GM18909 (cell line): ENCODE measurements around the gene MAGEL2.
A peak's percentile ranks its signal among the peaks of the same experiment; 100 is the strongest.

ENCODE experiments used
- ATAC-seq: cut with Tn5 transposase; IDR thresholded peaks from one replicate; pipeline ENCODE4 v1.9.1; 2021; ENCODE audit warnings: mild to moderate bottlenecking; ENCODE audit not compliant: unreplicated experiment, poor library complexity

The MAGEL2 gene

DNA sequence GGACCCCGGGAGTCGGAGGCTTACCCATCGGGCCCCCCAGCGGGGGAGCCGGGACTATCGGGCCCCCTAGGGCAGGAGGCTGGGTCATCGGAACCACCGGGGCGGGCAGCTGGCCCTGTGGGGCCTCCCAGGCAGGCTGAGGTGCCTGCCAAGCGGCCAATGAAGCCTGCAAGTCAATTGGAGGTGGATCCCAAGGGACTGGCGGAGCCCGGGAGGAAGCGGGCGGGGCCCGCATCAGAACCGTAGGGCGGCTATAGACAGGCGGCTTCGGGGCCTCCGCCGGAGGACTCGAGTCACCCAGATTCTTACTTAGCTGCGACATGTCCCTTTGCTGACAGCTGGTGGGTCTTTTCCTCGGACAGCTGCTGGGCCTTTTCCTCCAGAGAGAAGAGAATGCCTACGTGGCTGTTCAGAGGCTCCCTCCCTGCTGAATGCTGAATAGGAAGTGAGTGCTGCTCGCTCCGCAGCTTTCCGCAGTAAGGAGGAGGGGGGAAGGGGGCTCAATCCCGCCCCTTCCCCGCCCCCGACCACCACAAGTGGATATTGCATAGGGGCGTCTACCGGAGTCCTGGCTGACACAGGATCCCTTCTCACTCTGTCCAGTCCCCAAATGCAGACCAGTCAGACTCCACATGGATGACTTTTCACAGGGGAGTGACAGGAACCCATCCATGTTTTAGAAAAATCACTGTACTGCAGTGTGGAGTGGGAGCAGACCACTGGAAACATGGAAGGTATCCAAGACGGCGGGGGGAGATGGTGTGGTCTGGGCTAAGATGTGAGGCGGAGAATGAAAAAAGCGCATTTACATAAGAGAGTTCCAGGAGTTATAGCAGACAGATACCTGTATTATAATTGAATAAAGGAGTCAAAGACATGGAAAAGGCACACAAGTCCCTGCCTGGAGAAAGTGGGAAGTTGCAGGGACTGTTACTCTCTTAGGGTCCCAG, at the start of gene MAGEL2:
Gene MAGEL2 (minus strand): TSS at position 447 of the 950 bp plus-strand sequence. CDS start 125 bp downstream, at position 322.
- ATAC-seq: no peak

DNA sequence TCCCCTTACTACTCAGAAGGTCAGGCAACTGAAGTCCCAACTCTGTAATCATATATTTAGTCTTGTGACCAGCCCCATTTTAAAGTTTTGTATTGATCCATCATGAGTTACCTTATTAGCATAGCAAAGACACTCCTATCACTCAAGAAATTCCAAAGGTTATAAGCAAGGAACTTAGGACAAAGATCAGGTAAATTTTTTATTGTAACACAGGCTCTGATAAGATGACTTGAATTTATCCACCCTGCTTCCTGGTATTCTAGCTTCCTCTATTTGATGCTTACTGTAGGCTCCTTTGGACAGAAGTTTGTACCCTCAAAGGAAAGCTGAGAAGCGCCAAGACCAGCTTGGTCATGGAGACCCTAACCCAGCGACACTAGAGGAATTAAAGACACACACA, 47.6 kb upstream of the MAGEL2 start:
- ATAC-seq: no peak

DNA sequence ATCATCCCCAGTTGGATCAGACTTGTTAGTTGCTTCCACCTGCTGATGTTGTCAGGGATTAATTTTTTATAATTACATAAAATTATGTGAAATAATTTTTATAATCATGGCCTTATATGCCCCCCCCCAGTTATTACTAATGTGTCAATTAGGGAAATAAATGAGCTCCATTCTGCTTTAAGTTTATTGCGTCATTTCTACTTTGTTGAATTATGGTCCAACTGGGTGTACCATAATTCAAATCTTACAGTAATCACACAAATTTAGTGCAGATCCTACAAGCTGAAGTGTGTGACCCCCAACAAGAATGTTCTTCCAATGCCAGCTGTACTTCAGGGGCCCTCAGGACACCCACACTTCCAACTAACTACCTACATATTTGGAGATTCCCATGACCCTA, 46.9 kb upstream of the MAGEL2 start:
- ATAC-seq: no peak

DNA sequence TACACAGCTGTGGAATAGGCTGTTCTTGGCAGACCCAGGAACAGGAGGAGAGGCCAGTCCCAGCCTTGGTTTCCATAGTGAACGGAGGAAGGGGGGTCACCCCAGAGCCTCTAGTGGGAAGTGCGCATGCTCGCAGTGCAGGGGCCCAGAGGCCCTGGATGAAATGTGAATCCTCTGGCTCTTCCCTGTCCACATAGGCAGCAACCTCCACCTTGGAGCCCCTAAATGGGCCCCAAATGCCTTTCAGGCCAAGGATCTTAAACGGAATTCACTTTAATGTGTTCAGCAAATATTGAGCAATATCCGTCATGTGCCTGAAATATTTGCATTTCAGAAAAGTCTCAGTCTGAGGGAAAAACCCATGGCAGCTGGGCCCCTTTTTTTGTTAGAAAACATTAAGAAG, 42.8 kb upstream of the MAGEL2 start:
- no peak for ATAC-seq

DNA sequence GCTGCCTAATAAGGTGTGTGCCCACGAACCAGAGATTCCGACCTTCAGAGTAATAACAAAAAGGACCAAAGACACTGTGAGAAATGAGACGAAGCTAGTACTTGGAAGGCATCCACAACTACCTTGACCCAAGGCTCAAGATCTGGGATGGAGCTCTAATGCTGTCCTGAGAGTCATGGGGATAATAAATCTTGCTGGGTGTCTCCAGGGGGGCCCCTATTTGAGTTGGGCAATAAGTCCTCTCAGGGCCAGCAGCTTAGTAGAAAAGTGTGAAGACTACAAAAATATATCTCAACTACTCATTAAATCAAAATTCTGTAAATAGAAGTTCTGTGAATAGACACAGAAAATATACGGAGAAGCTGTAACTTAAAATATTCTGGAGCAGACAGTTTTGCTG, 42.3 kb upstream of the MAGEL2 start:
- no peak for ATAC-seq

DNA sequence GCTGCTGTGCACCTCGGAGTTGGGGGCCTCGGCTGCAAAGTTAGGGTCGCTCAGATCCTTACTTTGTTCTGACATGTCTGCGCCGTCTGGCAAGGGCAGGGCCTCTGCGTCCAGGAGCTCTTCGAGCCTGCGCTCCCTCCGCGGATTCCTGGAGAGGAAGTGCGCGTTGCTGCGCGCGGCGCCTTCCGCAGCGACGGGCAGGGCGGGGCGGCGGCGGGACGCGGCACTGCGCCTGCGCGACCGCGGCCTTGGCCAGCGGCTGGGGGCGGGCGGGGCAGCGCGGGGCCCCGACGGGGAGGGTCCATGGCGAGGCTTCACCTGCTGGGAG, 39.4 kb upstream of the MAGEL2 start, which contains the start of gene NDN:
Gene NDN (minus strand): TSS at position 163 of the 328 bp plus-strand sequence. CDS start 88 bp downstream, at position 75.
- ATAC-seq: no peak

DNA sequence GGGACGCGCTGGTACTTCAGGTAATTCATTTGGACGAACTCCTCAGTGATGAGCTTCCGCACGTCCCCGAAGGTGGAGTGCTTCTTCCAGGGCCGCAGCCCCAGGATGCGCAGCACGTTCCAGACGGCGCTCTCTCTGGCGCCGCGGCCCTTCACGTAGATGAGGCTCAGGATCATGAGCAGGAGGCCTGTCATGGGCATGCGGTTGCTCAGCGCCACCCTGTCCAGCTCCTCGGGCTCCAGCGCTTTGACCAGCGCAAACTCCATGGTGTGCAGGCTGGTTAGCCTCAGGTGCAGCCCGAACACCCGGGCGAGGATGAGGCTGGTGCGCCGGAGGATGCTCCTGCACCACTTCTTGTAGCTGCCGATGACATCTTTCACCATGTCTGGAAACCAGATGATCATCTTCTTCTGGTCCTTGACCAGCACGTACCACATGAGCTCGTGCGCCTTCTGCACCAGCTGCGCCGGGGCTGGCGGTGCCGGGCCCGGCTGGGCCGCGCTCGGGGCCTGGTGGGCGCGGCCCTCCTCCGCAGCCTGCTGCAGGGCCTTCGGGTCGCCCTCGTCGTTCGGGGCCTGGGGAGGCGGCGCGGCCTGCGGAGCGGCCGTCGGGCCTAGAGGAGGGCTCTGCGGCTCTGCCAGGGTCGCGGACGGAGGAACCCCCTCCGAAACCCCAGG, 38.9 kb upstream of the MAGEL2 start:
- no peak for ATAC-seq

DNA sequence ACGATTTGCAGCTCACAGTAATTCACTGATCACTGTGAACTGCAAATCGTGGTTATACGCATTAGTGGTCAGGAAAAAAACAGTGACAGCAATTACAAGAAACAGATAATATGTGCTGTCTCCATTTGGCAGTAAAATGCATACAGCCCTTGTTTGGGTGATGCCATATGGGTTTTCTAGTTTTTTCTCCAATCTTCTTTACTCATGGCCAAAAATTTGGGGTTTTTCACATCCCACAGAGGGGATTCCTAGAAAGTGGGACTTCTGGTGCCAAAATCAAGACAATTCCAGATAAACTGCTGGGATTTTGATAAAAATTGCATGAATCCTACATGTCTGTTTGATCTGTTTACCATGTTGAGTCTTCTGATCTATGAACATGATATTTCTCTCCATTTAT, 23.8 kb upstream of the MAGEL2 start:
- no peak for ATAC-seq

DNA sequence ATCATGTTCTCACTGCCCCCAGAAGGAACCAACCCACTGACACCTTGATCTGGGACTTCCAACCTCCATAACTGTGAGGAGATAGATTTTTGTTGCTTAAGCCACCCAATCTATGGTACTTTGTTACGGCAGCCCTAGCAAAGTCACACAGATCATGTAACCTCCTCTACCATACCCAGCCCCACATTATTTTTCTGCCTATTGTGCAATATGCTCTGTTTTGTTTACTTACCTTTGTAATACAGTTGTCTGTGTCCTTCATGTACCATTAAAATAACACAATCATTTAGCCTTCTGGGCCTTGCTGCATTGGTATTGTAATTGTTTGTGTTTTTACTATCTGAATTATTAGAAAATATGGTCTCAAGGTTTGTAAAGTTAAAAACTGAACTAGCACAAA, 23.3 kb upstream of the MAGEL2 start:
- ATAC-seq: no peak

DNA sequence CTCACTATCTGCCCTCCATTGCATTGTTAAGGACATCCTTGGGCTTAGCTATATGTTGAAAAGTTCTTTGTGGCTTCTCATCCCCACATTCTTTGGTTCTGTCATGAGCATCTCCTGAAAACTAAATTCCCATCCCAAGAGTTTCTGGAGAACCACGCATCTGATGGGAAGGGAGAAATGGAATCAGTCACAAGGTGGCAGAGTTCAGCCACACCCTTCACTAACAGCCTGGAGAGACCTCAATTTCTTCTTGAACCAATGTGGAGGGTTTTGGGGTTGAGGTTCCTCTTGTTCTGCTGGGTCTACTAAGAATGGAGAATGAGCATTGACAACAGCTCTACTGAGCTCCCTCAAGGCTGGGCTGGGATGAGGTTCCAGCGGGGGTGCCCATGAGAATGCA, 15.6 kb upstream of the MAGEL2 start:
- no peak for ATAC-seq

DNA sequence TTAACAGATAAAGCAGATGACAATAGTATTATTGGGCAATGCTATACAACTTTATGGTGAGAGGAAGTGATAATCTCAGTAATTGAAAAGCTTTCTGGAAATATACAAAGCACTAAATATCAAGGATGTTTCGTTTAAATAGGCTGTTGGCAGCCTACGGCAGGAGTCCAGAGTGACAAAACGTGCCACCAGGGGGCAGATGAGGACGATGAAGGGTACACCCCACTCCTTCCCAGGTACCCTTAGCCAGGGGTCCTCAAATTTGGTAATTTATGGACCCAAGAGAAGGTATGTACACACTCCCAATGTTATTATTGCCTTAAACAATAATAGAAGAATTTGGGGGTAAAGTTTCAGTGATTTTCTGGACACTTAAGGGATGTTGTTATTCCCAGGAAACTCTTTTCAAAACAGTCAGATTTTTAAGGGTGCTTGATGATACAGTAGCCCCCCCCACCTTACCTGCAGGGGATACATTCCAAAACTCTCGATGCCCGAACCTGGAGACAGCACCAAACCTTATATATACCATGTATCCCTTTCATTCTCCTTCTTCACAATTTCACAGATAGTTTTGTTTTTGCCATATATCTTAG, 1.4 kb upstream of the MAGEL2 start:
- no peak for ATAC-seq

DNA sequence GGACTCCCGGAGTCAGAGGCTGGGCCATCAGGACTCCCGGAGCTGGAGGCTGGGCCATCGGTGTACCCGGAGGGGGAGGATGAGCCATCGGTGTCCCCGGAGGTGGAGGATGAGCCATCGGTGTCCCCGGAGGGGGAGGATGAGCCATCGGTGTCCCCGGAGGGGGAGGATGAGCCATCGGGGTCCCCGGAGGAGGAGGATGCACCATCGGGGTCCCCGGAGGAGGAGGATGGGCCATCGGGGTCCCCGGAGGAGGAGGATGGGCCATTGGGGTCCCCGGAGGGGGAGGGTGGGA, 719 bp downstream of the MAGEL2 start:
- ATAC-seq: no peak

DNA sequence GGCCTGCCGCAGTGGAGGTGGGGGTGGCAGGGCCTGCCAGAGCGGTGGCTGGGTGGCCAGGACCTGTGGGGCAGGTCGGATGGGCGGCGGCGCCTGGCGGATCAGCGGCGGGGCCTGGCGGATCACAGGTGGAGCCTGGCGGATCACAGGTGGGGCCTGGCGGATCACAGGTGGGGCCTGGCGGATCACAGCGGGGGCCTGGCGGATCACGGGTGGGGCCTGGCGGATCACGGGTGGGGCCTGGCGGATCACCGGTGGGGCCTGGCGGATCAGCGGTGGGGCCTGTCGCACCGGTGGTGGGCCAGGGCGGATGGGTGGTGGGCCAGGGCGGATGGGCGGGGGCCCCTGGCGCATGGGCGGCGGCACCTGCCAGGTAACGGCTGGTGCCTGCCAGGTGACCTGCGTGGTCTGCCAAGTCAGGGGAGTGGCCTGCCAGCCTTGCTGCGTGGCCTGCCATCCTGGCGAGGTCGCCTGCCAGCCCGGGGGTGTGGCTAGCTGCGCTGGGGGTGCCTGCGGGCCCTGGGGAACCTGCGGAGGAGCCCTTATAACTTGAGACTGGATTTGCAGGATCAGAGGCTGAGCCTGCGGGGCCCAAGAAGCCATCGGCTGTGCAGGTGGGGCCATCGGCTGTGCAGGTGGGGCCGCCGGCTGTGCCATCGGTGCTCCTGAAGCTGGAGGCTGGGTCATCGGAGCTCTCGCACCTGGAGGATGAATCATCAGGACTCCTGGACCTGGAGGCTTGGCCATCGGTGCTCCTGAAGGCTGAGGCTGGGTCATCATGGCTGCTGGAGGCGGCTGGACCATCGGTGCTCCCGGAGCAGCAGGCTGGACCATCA, 1.3 kb downstream of the MAGEL2 start:
- no peak for ATAC-seq

DNA sequence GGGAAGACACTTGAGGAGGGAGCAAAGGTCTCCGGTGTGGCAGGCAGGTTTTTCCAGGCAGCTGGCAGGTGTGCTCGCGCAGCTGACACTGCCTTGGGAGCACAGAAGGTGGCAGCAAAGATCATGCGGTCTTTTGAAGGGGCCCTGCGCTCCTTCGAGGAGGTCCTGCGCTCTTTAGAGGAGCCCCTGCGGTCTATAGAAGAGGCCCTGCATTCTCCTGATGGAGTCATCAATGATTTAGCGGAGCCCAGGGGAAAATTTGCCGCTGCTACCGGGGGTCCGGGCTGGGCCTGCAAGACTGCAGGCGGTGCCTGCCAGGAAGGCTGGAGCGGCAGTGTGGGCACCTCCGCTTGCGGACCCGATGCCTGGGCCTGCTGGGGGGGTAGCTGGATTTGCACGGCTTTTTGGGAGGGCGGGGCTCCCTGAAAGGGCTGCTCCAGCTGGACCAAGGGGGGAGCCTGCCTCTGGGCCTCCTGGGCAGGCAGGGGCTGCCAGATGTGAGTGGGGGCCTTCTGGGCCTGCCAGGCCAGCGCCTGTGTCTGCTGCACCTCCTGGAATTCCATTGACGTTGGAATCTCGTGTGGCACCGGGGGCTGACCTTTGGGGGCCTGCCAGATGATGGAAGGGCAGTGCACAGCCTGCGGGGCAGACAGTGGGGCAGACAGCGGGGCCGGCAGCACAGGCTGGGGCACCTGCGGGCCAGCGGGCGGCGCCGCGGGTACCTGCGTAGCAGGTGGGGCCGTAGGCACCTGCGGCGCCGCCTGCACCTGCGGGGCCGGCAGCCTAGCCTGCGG, 2.1 kb downstream of the MAGEL2 start:
- ATAC-seq: no peak

DNA sequence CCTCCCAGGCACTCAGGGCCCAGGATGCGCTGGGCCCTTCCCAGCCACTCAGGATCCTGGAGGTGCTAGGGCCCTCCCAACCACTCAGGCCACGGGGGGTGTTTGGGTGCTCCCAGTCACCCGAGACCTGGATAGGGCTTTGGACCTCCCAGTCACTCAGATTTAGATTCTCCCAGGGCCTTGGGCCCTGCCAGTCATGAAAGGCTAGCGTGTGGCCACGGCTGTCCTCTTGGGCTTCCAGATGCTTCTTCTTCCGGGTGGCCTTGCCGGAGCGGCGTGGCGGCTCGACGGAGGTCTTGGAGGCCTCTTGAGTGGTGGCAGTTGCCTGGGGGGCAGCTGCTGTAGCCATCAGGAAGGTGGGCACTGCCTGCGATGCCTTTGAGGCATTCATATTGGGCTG, 2.8 kb downstream of the MAGEL2 start:
- ATAC-seq: no peak

DNA sequence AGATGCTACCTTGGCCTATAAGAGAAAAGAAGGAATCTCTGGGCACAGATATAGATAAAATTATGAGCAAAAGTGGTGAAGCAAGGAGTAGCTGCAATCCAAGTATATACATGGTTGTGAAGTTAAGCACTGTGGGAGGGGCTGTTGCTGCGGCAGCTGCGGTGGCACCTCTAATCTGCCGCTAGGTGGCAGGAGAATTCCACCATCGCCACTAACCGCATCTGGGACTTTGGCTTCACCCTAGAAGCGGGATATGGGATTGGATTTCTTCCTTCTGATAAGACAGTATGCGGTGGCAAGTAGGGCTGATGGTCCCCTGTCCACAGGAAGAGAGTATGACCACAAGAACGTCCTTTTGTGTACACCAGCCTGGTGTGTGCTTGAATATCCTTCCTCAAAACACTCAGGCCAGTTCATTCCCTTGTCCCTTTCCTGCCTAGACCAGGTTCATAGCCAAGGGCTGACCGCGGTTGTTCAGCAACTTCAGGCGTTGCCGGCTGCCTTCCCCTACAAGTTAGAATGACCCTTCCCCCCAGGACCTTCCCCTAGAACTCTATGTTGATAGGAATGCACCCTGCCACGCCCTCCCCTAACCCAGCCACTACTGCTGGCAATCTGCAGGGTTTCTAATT, 5.1 kb downstream of the MAGEL2 start:
- ATAC-seq: peak; percentile 61

DNA sequence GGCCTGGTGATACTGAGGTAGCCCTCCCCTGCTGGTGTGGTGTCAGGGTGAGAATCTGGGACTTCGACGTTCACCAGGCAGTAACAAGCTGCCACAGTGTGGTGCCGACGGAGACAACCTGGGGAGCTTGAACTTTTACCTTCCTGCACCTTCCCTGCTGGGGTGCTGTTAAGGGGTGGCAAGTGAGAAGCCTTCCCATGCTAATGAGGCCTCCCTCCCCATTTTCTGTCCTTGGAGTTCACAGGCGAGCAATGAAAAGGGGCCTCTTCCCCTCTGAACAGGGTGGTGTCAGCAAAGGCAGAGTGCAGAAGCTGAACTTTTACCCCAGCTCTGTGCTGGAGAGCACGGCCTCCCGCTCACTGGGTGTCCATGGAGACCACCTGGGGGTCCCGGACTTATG, 13.5 kb downstream of the MAGEL2 start:
- no peak for ATAC-seq

DNA sequence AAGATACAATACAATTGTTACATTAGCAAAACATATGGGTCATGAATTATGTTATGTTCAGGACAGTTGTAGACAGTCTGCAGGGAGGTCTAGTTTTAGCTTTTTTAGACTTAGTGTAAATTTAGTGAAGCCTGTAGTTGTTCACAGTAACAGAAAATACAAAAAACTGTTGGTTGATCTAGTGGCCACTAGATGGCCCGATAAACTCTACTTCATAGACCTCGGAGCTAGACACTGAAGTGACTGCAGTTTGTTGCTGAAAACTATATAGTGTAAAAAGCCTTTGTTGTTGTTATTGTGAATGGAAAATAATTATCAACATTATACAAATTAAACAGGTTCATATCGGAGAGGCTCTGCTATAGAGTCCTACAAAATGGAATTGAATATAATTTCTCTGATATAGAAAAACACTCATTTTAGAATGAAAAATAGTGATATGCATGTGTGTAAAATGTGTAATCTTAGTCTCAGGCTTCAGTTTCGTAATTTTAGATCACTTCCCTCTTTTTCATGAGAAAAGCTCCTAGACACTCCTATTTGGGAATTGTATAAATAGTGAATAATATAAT, 18.3 kb downstream of the MAGEL2 start:
- no peak for ATAC-seq

DNA sequence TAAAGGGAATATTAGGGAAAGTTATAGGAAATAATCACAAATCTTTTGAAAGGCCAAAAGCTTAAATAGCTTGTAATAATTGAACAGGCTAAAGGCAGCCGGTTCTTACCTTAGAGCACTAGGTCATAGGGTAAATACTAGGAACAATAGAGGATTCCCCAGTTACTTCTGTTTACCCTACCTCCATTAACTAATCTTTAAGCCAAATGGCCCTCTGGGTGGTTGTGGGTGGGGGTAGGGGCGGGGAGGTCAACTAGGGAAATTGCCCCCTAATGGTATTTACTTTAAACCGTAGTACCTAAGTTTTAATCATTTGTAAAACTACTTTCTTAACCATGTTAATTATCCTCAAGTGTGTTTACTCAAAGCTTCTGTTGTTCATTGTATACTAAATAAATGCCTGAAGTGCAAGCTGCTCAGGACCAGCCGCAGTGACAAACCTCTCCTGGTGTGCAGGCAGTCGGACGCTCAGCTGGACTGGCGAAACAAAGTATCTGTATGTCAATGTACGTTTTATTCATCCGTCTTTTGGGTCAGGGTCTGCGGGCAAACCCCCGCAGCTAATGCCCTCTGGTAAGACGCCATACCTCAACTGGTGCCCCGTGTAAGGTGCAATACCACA, 18.9 kb downstream of the MAGEL2 start:
- no peak for ATAC-seq
